HL-60 (cell line): Measurements from ENCODE around the gene COX10.

Source experiments
- GABPA ChIP-seq: IDR thresholded peaks from 2 replicates; pipeline ENCODE4 v1.6.1; 2012; ENCODE audit warnings: low read depth
- POLR2AphosphoS5 ChIP-seq: IDR thresholded peaks from 2 replicates; pipeline ENCODE4 v1.6.1; 2012; ENCODE audit warnings: low read depth
- TF ChIP-seq, protein P1 (sequence below): IDR thresholded peaks from one replicate; pipeline ENCODE4 v1.5.1; 2011; ENCODE audit warnings: low read length, control low read depth, inconsistent platforms; ENCODE audit not compliant: insufficient read depth

DNA sequence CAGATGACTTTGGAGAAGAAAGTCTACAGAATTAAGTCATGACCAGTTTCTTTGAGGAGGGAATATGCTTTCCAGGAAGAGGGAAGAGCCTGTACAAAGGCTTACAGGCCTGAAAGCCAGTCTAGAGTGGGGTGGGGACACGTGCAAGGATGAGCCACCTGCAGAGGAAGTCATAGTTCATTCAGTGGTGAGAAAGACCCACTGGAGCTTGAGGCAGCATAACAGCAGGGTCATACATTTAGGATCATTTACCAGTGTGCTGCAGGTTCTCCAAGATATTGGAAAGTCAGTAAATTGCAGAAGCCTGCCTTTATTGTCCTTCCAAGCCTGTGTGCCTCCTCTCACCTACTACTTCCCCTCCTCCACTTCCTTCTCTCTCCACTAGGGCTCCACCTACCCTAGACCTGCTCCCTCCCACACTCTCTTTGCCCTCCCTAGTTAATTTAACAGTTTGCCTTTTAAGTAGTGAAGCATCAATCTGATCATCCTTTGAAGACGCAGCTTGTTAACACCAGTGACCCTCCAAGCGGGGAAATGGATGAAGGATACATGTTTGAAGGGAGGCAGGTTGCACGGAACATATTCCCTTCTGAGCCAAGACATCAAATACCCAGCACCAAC is 127.2 kb downstream of the COX10 start:
- TF ChIP-seq GABPA (no peak), POLR2AphosphoS5 (no peak)
- TF ChIP-seq, protein P1, sequence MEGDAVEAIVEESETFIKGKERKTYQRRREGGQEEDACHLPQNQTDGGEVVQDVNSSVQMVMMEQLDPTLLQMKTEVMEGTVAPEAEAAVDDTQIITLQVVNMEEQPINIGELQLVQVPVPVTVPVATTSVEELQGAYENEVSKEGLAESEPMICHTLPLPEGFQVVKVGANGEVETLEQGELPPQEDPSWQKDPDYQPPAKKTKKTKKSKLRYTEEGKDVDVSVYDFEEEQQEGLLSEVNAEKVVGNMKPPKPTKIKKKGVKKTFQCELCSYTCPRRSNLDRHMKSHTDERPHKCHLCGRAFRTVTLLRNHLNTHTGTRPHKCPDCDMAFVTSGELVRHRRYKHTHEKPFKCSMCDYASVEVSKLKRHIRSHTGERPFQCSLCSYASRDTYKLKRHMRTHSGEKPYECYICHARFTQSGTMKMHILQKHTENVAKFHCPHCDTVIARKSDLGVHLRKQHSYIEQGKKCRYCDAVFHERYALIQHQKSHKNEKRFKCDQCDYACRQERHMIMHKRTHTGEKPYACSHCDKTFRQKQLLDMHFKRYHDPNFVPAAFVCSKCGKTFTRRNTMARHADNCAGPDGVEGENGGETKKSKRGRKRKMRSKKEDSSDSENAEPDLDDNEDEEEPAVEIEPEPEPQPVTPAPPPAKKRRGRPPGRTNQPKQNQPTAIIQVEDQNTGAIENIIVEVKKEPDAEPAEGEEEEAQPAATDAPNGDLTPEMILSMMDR, result no peak
